Activated CD8-positive, alpha-beta memory T cell treated with anti-CD3 and anti-CD28 coated beads, Interleukin-2, amount 10 ng/mL, durations not matched to agents 7 days and 5 days (primary cell): ENCODE measurements around the gene GRIN1. TPM values are rescaled to one million over a fixed set of nuclear protein-coding genes. Genes with fewer than 3 reads are reported as not detected.

Experiments
- ATAC-seq: fragments of 150-1000 bp; cut with Tn5 transposase; one replicate; pipeline ENCODE4 v1.10.0; 2021; ENCODE audit warnings: moderate library complexity
- CTCF ChIA-PET: fragments of 350-600 bp; sonication (Branson Sonifier 250); formaldehyde crosslinking; loops from one replicate; lab custom pipeline; 2021; ENCODE audit warnings: antibody characterized with exemption; lab: Charles Lee
- DNase-seq: peaks from one replicate; pipeline ENCODE4 v3.0.0-alpha.2; 2020
- H3K27ac Mint-ChIP-seq: one replicate; pipeline ENCODE4 v1.8.0; 2021; ENCODE audit warnings: mild to moderate bottlenecking, mixed read lengths
- H3K27me3 Mint-ChIP-seq: one replicate; pipeline ENCODE4 v1.8.0; 2021; ENCODE audit warnings: mixed read lengths
- H3K36me3 Mint-ChIP-seq: one replicate; pipeline ENCODE4 v1.8.0; 2021; ENCODE audit warnings: mild to moderate bottlenecking, mixed read lengths
- H3K4me1 Mint-ChIP-seq: one replicate; pipeline ENCODE4 v1.8.0; 2021; ENCODE audit warnings: mixed read lengths
- H3K4me3 Mint-ChIP-seq: one replicate; pipeline ENCODE4 v1.8.0; 2021; ENCODE audit warnings: mild to moderate bottlenecking, moderate library complexity, mixed read lengths
- H3K9me3 Mint-ChIP-seq: one replicate; pipeline ENCODE4 v1.8.0; 2022; ENCODE audit warnings: low read depth, mixed read lengths
- microRNA-seq: library from miRNA; unstranded; fragments of <30 nt; microRNA quantifications from one replicate; pipeline ENCODE4 v1.2.0, GENCODE V29; 2022
- total RNA-seq, 2 experiments: library from RNA; stranded (reverse); gene quantifications; one replicate each; pipeline ENCODE4 v1.2.3, GENCODE V29; 2021

The GRIN1 gene
- total RNA-seq, 2 experiments from 2014 or later: not detected

DNA sequence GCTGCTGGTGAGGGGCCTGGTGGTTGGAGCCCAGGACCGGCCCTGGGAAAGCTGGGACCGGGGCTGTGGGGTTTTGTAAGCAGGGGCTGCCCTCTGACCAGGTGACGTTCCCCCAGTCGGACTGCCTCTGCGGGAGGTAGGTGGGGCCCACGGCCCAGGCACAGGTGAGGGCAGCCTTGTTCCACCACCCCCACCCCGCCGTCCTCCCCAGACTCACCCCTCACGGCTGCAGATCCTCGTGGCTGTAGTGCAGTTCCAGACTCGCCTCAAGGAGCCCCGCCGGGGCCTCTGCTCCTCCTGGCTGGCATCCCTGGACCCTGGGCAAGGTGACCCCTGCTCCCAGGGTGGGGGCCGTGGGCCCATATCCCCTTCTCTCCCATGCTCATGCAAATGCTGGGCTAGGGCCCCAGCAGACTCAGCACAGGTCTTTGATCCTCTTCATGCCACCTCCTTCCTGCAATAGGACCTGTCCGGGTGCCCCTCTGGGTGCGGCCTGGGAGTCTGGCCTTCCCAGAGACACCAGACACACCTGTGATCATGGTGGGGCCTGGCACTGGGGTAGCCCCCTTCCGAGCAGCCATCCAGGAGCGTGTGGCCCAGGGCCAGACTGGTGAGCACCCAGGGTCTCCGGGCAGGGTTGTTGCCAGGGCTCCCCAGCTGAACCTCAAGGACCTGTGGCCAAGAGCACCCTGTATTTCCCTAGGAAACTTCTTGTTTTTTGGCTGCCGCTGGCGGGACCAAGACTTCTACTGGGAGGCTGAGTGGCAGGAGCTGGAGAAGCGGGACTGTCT, 76.4 kb downstream of the GRIN1 start:
- ATAC-seq (no peak), DNase-seq (no peak)
- H3K4me3 Mint-ChIP-seq: no peak overlapping the region
- no peaks in the 10 kb centered on the region for H3K27me3 Mint-ChIP-seq
- no peaks in the 10 kb centered on the region for H3K9me3 Mint-ChIP-seq
- H3K27ac Mint-ChIP-seq: no peak overlapping the region
- CTCF ChIA-PET: no interaction called here
- H3K36me3 Mint-ChIP-seq: peaks cover 2% of the 10 kb centered on the region
- no peaks in the 10 kb centered on the region for H3K4me1 Mint-ChIP-seq

- DNase-seq (no peak), ATAC-seq (no peak)
- Mint-ChIP-seq H3K27ac (no peak overlapping the region), H3K9me3 (no peaks in the 10 kb centered on the region), H3K4me1 (no peaks in the 10 kb centered on the region), H3K36me3 (no peaks in the 10 kb centered on the region), H3K4me3 (no peak overlapping the region), H3K27me3 (no peaks in the 10 kb centered on the region)
- CTCF ChIA-PET: interaction anchor here (0.9 kb wide), 1 partner anchor 20 kb away, joined by 3 read pairs; no protein-coding TSS in a partner anchor
Measured at GRCh38 chr9:137216188-137216965, 77.4 kb downstream of the GRIN1 start.

- no peaks in the 10 kb centered on the region for H3K36me3 Mint-ChIP-seq
- no peak overlapping the region for H3K27ac Mint-ChIP-seq
- CTCF ChIA-PET: interaction anchor here (0.9 kb wide), 1 partner anchor 19 kb away, joined by 3 read pairs; no protein-coding TSS in a partner anchor
Measured at GRCh38 chr9:137217276-137218211, 78.6 kb downstream of the GRIN1 start.

GRCh38 chr9:137218212-137218753, 79.3 kb downstream of the GRIN1 start:
- no peaks in the 10 kb centered on the region for H3K9me3 Mint-ChIP-seq
- peaks cover 4% of the 10 kb centered on the region for H3K4me1 Mint-ChIP-seq
- no peaks in the 10 kb centered on the region for H3K36me3 Mint-ChIP-seq

More at GRCh38 chr9:137217276-137218211, 78.6 kb downstream of the GRIN1 start:
- no peak for DNase-seq
- Mint-ChIP-seq H3K4me3 (no peak overlapping the region), H3K4me1 (no peaks in the 10 kb centered on the region), H3K9me3 (no peaks in the 10 kb centered on the region), H3K27me3 (no peaks in the 10 kb centered on the region)
- no peak for ATAC-seq

More at GRCh38 chr9:137218212-137218753, 79.3 kb downstream of the GRIN1 start:
- CTCF ChIA-PET: no interaction called here
- H3K27me3 Mint-ChIP-seq: no peaks in the 10 kb centered on the region
- ATAC-seq (no peak), DNase-seq (no peak)
- no peak overlapping the region for H3K4me3 Mint-ChIP-seq
- H3K27ac Mint-ChIP-seq: no peak overlapping the region

Small RNA genes within 50 kb of the gene (microRNA-seq; reads per million reads assigned to microRNA genes)
- not detected for gene MIR3621

Other genes with a start within 250 kb of the GRIN1 start
- gene FBXW5, start 194.4 kb upstream of the GRIN1 start, total RNA-seq: 100 to 1,000 TPM; 106 to 107 TPM
- gene C8G, start 193.9 kb upstream of the GRIN1 start, total RNA-seq: 1 to 10 TPM in 1 of 2 experiments, not detected in 1; 1.7 TPM
- gene LCN12, start 186.9 kb upstream of the GRIN1 start, total RNA-seq: 1 to 10 TPM in 1 of 2 experiments, under 1 TPM in 1; 0.68 to 1.2 TPM
- gene PTGDS, start 161.7 kb upstream of the GRIN1 start, total RNA-seq: 1 to 10 TPM; 1.2 to 3.2 TPM
- gene LCNL1, start 156.2 kb upstream of the GRIN1 start, total RNA-seq: under 1 TPM in 1 of 2 experiments, not detected in 1; 0.09 TPM
- gene PAXX, start 146.7 kb upstream of the GRIN1 start, total RNA-seq: 10 to 100 TPM; 68.6 to 94.8 TPM
- gene CLIC3, start 142.6 kb upstream of the GRIN1 start, total RNA-seq: 1 to 10 TPM; 3.8 to 7.8 TPM
- 10 to 100 TPM; 30.0 to 73.6 TPM for gene ABCA2, start 110.9 kb upstream of the GRIN1 start, total RNA-seq
- gene FUT7, start 107.1 kb upstream of the GRIN1 start, total RNA-seq: 1 to 10 TPM in 1 of 2 experiments, under 1 TPM in 1; 0.68 to 2.8 TPM
- gene NPDC1, start 93.0 kb upstream of the GRIN1 start, total RNA-seq: 10 to 100 TPM; 30.4 to 55.6 TPM
- gene ENTPD2, start 85.1 kb upstream of the GRIN1 start, total RNA-seq: not detected
- 10 to 100 TPM; 31.9 to 40.1 TPM for gene SAPCD2, start 68.6 kb upstream of the GRIN1 start, total RNA-seq
- 10 to 100 TPM; 32.6 to 35.3 TPM for gene UAP1L1, start 61.6 kb upstream of the GRIN1 start, total RNA-seq
- gene MAN1B1, start 52.2 kb upstream of the GRIN1 start, total RNA-seq: 10 to 100 TPM; 43.8 to 60.6 TPM
- gene DPP7, start 24.4 kb upstream of the GRIN1 start, total RNA-seq: 100 to 1,000 TPM; 271 to 321 TPM
- gene LRRC26, start 30.9 kb downstream of the GRIN1 start, total RNA-seq: under 1 TPM in 1 of 2 experiments, not detected in 1; 0.30 TPM
- gene TMEM210, start 32.9 kb downstream of the GRIN1 start, total RNA-seq: not detected
- 10 to 100 TPM; 59.8 to 69.7 TPM for gene ANAPC2, start 49.4 kb downstream of the GRIN1 start, total RNA-seq
- gene SSNA1, start 49.5 kb downstream of the GRIN1 start, total RNA-seq: 10 to 100 TPM; 80.2 to 91.3 TPM
- gene TPRN, start 61.6 kb downstream of the GRIN1 start, total RNA-seq: 10 to 100 TPM; 11.1 to 13.3 TPM
- gene TMEM203, start 66.5 kb downstream of the GRIN1 start, total RNA-seq: 10 to 100 TPM; 32.2 to 36.9 TPM
- gene NDOR1, start 66.5 kb downstream of the GRIN1 start, total RNA-seq: 10 to 100 TPM; 50.1 to 50.6 TPM
- 1 to 10 TPM; 2.9 to 3.0 TPM for gene RNF208, start 83.1 kb downstream of the GRIN1 start, total RNA-seq
- under 1 TPM; 0.53 to 0.89 TPM for gene CYSRT1, start 86.0 kb downstream of the GRIN1 start, total RNA-seq
- not detected for gene RNF224, start 88.3 kb downstream of the GRIN1 start, total RNA-seq
- not detected for gene SLC34A3, start 91.7 kb downstream of the GRIN1 start, total RNA-seq
- 100 to 1,000 TPM; 353 to 375 TPM for gene TUBB4B, start 102.1 kb downstream of the GRIN1 start, total RNA-seq
- gene STPG3, start 112.1 kb downstream of the GRIN1 start, total RNA-seq: not detected
- 10 to 100 TPM; 70.8 to 75.3 TPM for gene NELFB, start 116.2 kb downstream of the GRIN1 start, total RNA-seq
- 10 to 100 TPM; 10.9 to 13.3 TPM for gene TOR4A, start 138.6 kb downstream of the GRIN1 start, total RNA-seq
- gene NRARP, start 163.1 kb downstream of the GRIN1 start, total RNA-seq: 1 to 10 TPM; 1.6 to 4.5 TPM